NCI-H1105 treated with DMSO at 0.1 percent for 48 hours (cell line): Measurements from ENCODE around the gene CCNB1.
"Not testable (repeated sequence)": the region's sequence is repeated elsewhere in the genome, so short reads cannot be mapped to it uniquely, and the experiment has no call there.

Source experiments
- DNase-seq: peaks from one replicate; lab custom pipeline; 2025; lab: John Stamatoyannopoulos, UW

CCNB1 gene

DNA sequence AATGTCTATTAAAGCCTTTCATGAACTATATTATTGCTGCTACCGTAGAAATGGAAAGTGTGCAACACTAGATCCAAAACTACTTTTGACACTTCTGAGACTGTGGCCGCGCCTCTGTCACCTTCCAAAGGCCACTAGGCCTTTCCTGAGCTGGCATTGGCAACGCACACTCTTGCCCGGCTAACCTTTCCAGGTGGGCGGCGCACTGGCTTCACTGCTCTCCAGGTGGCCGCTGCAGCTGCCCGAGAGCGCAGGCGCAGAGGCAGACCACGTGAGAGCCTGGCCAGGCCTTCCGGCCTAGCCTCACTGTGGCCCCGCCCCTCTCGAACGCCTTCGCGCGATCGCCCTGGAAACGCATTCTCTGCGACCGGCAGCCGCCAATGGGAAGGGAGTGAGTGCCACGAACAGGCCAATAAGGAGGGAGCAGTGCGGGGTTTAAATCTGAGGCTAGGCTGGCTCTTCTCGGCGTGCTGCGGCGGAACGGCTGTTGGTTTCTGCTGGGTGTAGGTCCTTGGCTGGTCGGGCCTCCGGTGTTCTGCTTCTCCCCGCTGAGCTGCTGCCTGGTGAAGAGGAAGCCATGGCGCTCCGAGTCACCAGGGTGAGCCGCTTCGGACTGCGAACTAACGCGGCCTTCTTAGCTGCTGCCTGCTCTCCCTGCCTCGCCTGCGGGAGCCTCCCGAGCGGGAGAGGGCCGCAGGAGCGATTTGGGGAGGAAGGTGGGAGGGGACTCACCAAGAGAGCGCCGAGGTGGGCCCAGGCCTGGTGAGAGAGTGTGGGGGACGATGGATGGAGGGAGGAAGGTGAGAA is at the start of gene CCNB1:
Gene CCNB1, plus strand, starts transcription at position 465 of the 807 bp plus-strand sequence. Its CDS starts 113 bp downstream, at position 578.
- peak; percentile 94 for DNase-seq

DNA sequence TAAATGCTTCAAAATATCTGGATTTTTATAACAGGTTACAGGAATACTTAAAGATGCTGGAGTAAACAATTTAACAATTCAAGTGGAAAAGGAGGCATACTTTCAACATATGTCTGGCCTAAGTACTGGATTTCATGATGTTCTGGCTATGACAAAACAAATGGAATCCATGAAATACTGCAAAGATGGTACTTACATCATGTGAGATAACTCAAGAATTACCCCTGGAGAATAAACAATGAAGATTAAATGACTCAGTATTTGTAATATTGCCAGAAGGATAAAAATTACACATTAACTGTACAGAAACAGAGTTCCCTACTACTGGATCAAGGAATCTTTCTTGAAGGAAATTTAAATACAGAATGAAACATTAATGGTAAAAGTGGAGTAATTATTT is 37.5 kb upstream of the CCNB1 start:
- DNase-seq, result no peak

DNA sequence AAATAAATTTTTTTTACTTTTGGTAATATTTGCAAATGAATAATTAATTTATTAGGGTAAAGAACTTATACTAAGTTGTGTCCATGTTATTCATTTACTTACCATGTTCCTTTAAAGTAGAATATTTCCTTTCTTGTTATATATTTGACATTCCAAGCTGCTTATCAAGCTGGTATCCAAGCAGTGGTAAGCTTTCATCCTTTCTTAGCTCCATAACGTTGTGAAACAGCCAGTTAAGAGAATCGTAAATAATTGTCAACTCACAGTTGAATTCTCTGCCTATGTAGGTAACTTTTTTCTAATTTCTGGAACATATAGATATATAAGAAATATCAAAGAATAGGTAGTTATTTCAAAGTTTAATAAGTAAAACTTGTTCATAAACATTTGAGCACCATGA is 36.7 kb upstream of the CCNB1 start:
- no peak for DNase-seq

DNA sequence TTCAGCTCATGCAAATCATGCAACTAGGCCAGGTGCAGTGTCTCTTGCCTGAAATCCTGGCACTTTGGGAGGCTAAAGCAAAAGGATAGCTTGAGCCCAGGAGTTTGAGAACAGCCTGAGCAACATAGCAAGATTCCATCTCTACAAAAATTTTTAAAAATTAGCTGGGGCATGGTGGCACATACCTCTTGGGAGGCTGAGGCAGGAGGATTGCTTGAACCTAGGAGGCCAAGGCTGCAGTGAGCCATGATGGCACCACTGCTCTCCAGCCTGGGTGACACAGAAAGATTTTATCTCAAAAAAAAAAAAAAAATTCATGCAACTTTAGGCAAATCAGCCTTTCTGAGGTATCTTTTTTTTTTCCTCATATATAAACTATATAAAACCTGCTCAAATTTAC is 35.6 kb upstream of the CCNB1 start:
- DNase-seq, result no peak

DNA sequence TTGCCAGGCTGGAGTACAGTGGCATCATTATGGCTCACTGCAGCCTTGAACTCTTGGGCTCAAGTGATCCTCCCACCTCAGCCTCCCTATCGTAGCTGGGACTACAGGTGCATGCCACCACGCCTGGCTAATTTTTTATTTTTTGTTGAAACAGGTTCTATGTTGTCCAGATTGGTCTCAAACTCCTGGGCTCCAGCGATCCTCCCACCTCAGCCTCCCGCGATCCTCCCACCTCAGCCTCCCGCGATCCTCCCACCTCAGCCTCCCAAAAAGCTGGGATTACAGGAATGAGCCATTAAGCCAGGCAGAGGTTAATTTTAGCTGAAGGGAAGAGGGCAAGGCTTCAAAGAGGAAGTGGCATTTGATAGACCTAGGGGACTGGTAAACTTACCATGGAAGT is 32.8 kb upstream of the CCNB1 start:
- DNase-seq, result no peak

DNA sequence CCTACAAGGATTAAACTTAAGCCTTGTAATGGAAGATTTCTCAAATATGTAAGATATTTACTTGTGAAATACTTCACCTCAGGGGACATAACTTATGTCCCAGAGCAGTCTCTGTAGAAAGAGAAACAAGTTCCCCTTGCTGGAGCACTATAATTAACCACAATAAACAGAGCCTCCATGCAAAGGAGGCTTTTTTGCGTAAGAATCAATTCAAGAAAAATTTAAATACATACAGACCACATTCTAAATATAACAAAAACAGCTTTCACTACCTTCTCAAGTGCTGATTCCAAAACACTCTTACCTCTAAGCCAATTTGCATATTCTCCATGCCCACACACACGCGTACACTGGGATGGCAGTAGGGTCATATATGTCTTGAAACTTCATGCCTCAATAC is 30.7 kb upstream of the CCNB1 start:
- DNase-seq, result no peak

DNA sequence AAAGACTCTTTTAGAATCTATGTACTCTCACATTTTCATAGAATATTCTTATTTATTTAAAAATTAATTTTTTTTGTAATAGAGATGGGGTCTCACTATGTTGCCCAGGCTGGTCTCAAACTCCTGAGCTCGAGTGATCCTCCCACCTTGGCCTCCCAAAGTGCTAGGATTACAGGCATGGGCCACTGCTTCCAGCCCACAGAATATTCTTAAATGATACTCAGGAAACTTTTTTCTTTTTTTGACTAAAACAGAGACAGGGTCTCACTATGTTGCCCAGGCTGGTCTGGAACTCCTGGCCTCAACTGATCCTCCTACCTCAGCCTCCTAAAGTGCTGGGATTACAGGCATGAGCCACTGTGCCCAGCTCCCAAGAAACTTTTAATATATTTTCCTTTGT is 29.7 kb upstream of the CCNB1 start:
- not testable (repeated sequence) for DNase-seq

DNA sequence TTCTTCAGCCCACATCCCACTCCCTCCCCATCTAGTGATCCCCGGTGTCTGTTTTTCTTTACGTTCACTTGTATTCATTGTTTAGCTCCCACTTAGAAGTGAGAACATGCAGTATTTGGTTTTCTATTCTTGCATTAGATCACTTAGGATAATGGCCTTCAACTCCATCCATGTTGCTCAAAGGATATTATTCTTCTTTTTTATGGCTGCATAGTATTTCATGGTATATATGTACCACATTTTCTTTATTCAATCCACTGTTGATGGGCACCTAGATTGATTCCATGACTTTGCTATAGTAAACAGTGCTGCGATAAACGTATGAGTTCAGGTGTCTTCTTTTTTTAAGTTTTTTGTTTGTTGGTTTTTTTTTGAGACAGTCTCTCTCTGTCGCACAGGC is 29.1 kb upstream of the CCNB1 start:
- DNase-seq, result no peak

DNA sequence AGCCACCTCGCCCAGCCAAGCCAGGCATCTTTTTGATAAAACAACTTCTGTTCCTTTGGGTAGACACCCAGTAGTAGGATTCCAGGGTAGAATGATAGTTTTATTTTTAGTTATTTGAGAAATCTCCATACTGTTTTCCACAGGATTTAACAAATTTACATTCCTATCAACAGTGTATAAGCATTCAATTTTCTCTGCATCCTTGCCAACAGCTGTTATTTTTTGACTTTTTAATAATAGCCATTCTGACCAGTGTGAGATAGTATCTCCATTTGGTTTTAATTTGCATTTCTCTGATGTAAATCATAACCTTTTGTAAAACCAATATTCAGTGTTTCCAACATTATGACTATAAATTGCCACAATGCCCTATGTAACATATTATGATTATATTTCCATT is 28.2 kb upstream of the CCNB1 start:
- DNase-seq, result no peak

DNA sequence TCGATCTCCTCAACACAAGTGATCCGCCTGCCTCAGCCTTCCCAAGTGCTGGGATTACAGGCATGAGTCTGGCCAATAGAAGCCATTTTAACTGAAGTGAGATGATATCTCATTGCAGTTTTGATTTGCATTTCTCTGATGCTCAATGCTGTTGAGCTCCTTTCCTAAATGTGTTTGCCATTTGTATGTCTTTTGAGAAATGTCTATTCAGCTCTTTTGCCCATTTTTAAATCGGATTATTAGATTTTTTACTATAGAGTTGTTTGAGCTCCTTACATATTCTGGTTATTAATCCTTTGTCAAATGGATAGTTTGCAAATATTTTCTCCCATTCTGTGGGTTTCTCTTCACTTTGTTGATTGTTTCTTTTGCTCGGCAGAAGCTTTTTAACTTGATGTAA is 26.7 kb upstream of the CCNB1 start:
- DNase-seq, result not testable (repeated sequence)

DNA sequence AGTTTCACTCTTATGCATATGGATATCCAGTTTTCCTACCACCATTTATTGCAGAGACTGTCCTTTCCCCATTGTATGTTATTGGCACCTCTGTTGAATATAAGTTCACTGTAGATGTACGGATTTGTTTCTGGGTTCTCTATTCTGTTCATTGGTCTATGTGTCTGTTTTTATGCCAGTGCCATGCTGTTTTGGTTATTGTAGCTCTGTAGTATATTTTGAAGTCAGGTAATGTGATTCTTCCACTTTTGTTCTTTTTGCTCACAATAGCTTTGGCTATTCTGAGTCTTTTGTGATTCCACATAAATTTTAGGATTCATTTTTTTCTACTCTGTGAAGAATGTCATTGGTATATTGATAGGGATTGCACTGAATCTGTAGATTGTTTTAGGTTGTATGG is 26.1 kb upstream of the CCNB1 start:
- no peak for DNase-seq

DNA sequence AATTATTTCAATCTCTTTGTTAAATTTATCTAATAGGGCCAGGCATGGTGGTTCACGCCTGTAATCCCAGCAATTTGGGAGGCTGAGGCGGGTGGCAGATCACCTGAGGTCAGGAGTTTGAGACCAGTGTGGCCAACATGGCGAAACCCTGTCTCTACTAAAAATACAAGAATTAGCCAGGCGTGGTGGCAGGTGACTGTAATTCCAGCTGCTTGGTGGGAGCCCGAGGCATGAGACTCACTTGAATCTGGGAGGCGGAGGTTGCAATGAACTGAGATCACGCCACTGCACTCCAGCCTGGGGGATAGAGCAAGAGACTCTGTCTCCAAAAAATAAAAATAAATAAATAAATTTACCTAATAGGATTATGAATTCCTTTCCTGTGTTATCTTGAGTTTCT is 18.4 kb upstream of the CCNB1 start:
- not testable (repeated sequence) for DNase-seq

DNA sequence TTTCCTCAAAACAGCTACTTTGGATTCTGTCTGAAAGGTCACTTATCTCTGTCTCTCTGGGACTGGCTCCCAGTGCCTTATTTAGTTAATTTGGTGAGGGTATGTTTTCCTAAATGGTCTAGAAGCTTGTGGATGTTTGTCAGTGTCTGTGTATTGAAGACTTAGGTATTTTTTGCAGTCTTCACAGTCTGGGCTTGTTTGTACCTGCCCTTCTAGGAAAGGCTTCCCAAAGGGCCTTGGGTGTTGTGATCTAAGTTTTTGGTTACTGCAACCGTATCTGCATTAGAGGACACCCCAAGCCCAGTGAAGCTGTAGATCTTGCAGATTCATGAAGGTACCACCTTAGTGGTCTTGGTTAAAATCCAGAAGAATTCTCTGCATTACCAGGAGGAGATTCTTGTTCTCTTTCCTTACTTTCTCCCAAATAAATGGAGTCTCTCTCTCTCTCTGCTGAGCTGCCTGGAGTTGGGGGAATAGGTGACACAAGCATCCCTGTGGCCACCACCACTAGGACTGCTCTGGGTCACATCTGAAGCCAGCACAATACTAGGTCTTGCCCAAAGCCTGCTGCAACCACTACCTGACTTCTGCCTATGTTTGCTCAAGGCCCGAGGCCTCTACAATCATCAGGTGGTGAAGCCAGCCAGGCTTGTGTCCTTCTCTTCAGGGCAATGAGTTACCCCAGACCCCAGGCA is 17.8 kb upstream of the CCNB1 start:
- DNase-seq, result no peak

DNA sequence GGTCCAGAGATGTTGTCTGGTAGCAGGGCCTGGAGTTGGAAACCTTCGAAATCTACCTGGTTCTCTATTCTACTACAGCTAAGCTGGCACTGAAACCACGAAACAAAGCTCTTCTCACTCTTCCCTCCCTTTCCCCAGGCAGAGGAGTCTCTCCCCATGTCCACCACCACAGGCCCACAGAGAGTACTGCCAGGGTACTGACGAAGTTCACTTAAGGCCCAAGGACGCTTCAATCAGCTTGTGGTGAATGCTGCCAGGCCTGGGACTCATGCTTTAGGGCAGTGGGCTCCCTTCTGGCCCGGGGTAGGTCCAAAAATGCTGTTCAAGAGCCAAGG is 17.3 kb upstream of the CCNB1 start:
- no peak for DNase-seq

DNA sequence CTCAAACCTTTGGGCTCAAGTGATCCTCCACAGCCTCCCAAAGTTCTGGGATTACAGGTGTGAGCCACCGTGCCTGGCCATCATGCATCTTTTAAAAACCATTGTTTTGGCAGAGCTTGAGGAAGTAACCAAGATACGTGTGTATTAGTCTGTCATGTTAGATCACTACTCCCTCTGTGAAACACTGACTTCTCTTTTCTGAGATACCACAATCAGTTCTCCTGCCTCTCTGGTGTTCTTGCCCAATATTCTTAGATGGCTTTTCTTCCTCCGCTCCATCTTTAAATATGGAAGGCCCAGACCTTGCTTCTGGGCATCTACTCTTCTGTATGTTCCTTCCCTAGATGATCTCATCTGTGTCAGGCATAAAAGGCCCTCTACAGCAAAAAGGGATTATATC is 14.2 kb upstream of the CCNB1 start:
- DNase-seq, result no peak

DNA sequence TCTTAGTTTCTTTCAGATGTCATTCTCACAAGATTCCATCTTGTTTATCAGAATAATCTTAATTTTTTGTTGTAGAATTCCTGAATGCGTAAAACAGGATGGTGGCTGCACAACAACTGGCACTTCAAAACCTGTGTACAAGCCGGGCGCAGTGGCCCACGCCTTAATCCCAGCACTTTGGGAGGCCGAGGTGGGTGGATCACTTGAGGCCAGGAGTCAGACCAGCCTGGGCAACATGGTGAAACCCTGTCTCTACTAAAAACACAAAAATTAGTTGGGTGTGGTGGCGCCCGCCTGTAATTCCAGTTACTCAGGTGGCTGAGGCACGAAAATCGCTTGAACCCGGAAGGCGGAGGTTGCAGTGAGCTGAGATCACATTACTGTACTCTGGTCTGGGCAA is 10.5 kb upstream of the CCNB1 start:
- no peak for DNase-seq

DNA sequence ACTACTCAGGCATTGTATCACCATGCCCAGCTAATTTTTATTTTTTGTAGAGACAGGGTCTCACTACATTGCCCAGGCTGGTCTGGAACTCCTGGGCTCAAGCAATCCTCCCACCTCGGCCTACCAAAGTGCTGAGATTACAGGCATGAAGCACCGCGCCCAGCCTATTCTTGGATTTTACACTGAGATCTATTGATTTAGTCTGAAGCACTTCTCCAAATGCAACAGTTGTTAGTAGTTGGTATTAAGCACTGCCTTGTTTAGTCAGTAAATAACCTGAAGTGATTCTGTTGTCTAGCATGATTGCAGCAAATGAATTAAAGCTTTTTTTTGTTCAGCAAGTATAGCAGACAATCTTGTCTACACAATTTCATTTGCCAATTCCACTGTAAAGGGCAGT is 8.9 kb upstream of the CCNB1 start:
- DNase-seq, result no peak

DNA sequence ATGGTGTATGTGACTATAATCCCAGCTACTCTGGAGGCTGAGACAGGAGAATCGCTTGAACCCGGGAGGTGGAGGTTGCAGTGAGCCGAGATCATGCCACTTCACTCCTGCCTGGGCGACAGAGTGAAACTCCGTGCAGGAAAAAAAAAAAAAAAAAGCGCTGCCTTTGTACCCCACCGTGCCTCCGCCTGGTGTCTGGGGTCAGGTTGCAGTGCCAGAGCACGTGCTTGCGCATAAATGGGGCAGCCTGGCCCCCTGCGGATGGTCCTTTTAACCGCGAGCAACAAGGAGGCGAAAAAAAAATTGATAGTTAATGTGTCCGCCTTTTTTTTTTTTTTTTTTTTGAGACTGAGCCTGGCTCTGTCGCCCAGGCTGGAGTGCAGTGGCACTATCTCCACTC is 6.3 kb upstream of the CCNB1 start:
- no peak for DNase-seq

DNA sequence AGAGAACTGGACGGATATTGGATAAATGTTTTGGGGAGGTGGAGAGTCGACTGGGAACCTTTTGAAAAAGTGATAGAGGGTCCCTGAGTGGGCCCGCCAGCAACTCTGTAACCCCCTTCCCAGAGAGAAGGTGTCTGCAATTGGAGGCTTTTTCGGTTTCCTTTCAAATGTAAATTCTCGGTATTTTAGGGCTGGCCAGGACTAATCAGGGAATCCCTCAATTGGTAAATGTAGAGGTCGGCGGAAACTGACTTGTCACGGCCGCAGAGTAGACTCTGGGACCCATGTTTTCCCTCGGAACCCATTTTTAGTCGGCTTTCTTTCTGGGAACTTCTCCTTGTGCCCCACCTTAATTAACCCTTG is 524 bp downstream of the CCNB1 start:
- DNase-seq, result no peak

DNA sequence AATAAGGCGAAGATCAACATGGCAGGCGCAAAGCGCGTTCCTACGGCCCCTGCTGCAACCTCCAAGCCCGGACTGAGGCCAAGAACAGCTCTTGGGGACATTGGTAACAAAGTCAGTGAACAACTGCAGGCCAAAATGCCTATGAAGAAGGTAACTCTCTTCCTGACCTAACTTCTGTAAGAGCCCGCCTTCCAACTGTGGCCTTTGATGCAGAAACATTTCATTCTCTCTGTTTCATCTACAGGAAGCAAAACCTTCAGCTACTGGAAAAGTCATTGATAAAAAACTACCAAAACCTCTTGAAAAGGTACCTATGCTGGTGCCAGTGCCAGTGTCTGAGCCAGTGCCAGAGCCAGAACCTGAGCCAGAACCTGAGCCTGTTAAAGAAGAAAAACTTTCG is 979 bp downstream of the CCNB1 start:
- no peak for DNase-seq

DNA sequence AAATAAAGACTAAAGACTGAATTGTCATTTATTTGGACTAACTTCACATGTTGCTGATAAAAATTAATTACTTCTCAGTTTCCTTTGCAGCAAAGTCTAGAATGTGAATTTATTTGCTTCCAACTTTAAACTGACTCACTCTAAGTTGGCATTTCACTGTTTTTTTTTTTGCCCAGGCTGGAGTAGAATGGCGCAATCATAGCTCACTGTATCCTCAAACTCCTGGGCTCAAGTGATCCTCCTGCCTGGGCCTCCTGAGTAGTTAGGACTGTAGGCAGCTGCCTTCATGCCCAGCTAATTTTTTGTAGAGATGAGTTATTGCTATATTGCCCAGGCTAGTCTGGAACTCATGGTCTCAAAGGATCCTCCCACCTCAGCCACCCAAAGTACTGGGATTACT is 3.5 kb downstream of the CCNB1 start:
- no peak for DNase-seq

DNA sequence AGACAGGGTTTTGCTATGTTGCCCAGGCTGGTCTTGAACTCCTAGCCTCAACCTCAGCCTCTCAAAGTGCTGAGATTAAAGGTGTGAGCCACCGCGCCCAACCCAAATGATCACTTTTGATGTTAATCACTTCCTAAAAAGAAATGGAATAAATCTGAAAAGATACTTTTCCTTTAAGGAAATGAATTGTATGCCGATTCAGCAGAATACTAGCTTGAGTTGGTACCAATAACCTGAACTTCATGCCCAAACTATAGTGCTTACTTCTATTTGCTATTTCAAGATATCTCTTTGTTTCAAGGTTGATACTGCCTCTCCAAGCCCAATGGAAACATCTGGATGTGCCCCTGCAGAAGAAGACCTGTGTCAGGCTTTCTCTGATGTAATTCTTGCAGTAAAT is 4.0 kb downstream of the CCNB1 start:
- no peak for DNase-seq

DNA sequence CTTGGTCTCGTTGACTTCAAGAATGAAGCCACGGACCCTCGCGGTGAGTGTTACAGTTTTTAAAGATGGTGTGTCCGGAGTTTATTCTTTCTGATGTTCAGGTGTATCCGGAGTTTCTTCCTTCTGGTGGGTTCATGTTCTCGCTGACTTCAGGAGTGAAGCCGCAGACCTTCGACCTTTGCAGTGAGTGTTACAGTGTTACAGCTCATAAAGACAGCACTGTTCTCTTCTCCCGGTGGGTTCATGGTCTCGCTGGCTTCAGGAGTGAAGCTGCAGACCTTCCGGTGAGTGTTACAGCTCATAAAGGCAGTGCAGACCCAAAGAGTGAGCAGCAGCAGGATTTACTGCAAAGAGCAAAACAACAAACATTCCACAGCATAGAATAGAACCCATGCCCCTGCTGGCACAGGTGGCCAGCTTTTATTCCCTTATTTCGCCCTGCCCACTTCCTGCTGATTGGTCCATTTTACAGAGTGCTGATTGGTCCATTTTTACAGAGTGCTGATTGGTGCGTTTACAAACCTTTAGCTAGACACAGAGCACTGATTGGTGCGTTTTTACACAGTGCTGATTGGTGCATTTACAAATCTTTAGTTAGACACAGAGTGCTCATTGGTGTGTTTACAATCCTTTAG is 14.8 kb downstream of the CCNB1 start:
- DNase-seq, result not testable (repeated sequence)

DNA sequence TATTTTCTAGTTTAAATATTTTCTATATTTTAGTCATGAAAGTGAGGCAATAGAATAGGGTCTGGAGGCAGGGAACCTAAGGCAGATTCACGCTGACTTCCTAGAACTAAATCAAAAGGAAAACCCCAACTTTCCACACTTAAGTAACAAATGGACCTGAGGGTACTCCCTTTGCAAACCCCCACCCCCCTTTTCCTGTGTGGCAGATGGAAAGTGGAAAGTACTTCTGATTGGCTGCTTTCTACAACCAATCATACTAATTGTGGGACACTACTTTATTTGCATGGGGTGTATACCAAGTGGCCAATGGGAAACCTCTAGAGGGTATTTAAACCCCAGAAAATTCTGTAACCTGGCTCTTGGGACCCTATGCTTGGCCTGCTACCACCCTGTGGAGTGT is 17.7 kb downstream of the CCNB1 start:
- no peak for DNase-seq
